IMR-90 (cell line): ENCODE measurements around the gene OAS3. TPM values are rescaled to one million over a fixed set of nuclear protein-coding genes. Genes with fewer than 3 reads are reported as not detected.

Experiments
- ATAC-seq: fragments of 200-7000 bp; cut with Tn5 transposase; 2 replicates; pipeline ENCODE4 v1.9.1; 2020; ENCODE audit warnings: low read depth, mild to moderate bottlenecking, moderate library complexity
- BruUV-seq: library from RNA; stranded (reverse); fragments of 400-500 nt; replicated peaks from 2 replicates; lab custom pipeline; 2021; lab: Mats Ljungman, UMichigan
- CTCF ChIA-PET: fragments of 300-600 bp; formaldehyde crosslinking; extraction: SDS; loops from one replicate; lab custom pipeline; 2021; ENCODE audit warnings: antibody characterized with exemption; lab: Yijun Ruan, JAX
- POLR2A ChIA-PET: fragments of 300-600 bp; sonication (Branson Sonifier 250); formaldehyde crosslinking; loops from one replicate; lab custom pipeline; 2022; ENCODE audit warnings: antibody characterized with exemption; ENCODE audit not compliant: unreplicated experiment; lab: Charles Lee
- DNase-seq: peaks from one replicate; pipeline ENCODE4 v3.0.0; 2013
- H2AFZ ChIP-seq: replicated peaks from 2 replicates; pipeline ENCODE3; 2013; ENCODE audit warnings: low read length, mild to moderate bottlenecking; ENCODE audit not compliant: poor library complexity
- H2AK5ac ChIP-seq: 2 replicates; pipeline ENCODE4 v1.6.1; 2013; ENCODE audit warnings: low read depth, low read length, inconsistent platforms
- H2AK9ac ChIP-seq: replicated peaks from 2 replicates; pipeline ENCODE3; 2013; ENCODE audit warnings: mild to moderate bottlenecking, low read depth, low read length, moderate library complexity; ENCODE audit not compliant: poor library complexity
- H2BK120ac ChIP-seq: 2 replicates; pipeline ENCODE4 v1.6.1; 2013; ENCODE audit warnings: low read depth, low read length, inconsistent platforms
- H2BK15ac ChIP-seq: 3 replicates; pipeline ENCODE4 v1.6.1; 2013; ENCODE audit warnings: low read depth, low read length, inconsistent platforms
- H2BK20ac ChIP-seq: 2 replicates; pipeline ENCODE4 v1.6.1; 2013; ENCODE audit warnings: low read depth, mild to moderate bottlenecking, inconsistent platforms, low read length, moderate library complexity
- H2BK5ac ChIP-seq: 2 replicates; pipeline ENCODE4 v1.6.1; 2013; ENCODE audit warnings: mild to moderate bottlenecking, low read depth, low read length, inconsistent platforms; ENCODE audit not compliant: poor library complexity, severe bottlenecking
- H3K14ac ChIP-seq: replicated peaks from 2 replicates; pipeline ENCODE4 v1.6.1; 2013; ENCODE audit warnings: low read depth, low read length, inconsistent platforms
- H3K18ac ChIP-seq: 2 replicates; pipeline ENCODE4 v1.6.1; 2013; ENCODE audit warnings: low read depth, low read length, control low read depth
- H3K23ac ChIP-seq: 2 replicates; pipeline ENCODE4 v1.6.1; 2013; ENCODE audit warnings: low read depth, low read length, inconsistent platforms
- H3K27ac ChIP-seq: 2 replicates; pipeline ENCODE4 v1.5.1; 2013; ENCODE audit warnings: mild to moderate bottlenecking, control low read depth, low read length; ENCODE audit not compliant: insufficient read depth
- H3K27me3 ChIP-seq: 2 replicates; pipeline ENCODE4 v1.6.1; 2013; ENCODE audit warnings: low read length; ENCODE audit not compliant: control insufficient read depth, insufficient read depth
- H3K36me3 ChIP-seq: 2 replicates; pipeline ENCODE4 v1.6.1; 2013; ENCODE audit warnings: low read length, mixed read lengths; ENCODE audit not compliant: control insufficient read depth, insufficient read depth
- H3K4ac ChIP-seq: 2 replicates; pipeline ENCODE4 v1.6.1; 2013; ENCODE audit warnings: low read depth, low read length, inconsistent platforms
- H3K4me1 ChIP-seq: 2 replicates; pipeline ENCODE4 v1.6.1; 2013; ENCODE audit warnings: low read length, mixed read lengths; ENCODE audit not compliant: control insufficient read depth, insufficient read depth
- H3K4me2 ChIP-seq: 2 replicates; pipeline ENCODE4 v1.6.1; 2013; ENCODE audit warnings: low read depth, mild to moderate bottlenecking, control low read depth, low read length, moderate library complexity
- H3K4me3 ChIP-seq: 2 replicates; pipeline ENCODE4 v1.5.1; 2013; ENCODE audit warnings: low read depth, mild to moderate bottlenecking, control low read depth, low read length, moderate library complexity; ENCODE audit not compliant: insufficient read depth
- H3K56ac ChIP-seq: 2 replicates; pipeline ENCODE4 v1.6.1; 2013; ENCODE audit warnings: low read length, inconsistent platforms; ENCODE audit not compliant: insufficient read depth; ENCODE audit errors: extremely low read depth
- H3K79me1 ChIP-seq, 2 experiments: 2 replicates each; pipeline ENCODE4 v1.6.1; 2013; ENCODE audit warnings: low read length in 2 of 2, inconsistent platforms in 1 of 2, low read depth in 1 of 2
- H3K9ac ChIP-seq: 2 replicates; pipeline ENCODE4 v1.6.1; 2013; ENCODE audit warnings: low read depth, low read length, control low read depth
- H3K9me1 ChIP-seq: 2 replicates; pipeline ENCODE4 v1.6.1; 2013; ENCODE audit warnings: low read length, inconsistent platforms; ENCODE audit not compliant: insufficient read depth
- H3K9me3 ChIP-seq: 2 replicates; pipeline ENCODE4 v1.6.1; 2013; ENCODE audit warnings: low read length; ENCODE audit not compliant: control insufficient read depth, insufficient read depth
- H4K20me1 ChIP-seq: 2 replicates; pipeline ENCODE4 v1.6.1; 2013; ENCODE audit warnings: low read length, inconsistent platforms; ENCODE audit not compliant: insufficient read depth
- H4K5ac ChIP-seq: 2 replicates; pipeline ENCODE4 v1.6.1; 2013; ENCODE audit warnings: mild to moderate bottlenecking, low read depth, low read length, control low read depth
- H4K8ac ChIP-seq, 2 experiments: 2 replicates each; pipeline ENCODE4 v1.6.1; 2013; ENCODE audit warnings: low read depth in 2 of 2, low read length in 2 of 2, control low read depth in 1 of 2, inconsistent platforms in 1 of 2
- H4K91ac ChIP-seq: 2 replicates; pipeline ENCODE4 v1.6.1; 2013; ENCODE audit warnings: low read depth, low read length, inconsistent platforms; ENCODE audit not compliant: insufficient read depth
- RCOR1 ChIP-seq: IDR thresholded peaks from 2 replicates; pipeline ENCODE4 v1.6.1; 2012; ENCODE audit warnings: mild to moderate bottlenecking, low read length, improper control_type of control experiment; ENCODE audit not compliant: insufficient replicate concordance
- WGBS, 2 experiments: methylation state at CpG; one replicate each; pipeline versions ENCODE4 v1.1.5 to v1.1.7; 2013; ENCODE audit warnings: missing lambda C conversion rate in 2 of 2; ENCODE audit not compliant: insufficient read length in 1 of 2; ENCODE audit errors: extremely low coverage in 2 of 2; 5-methylcytosine and 5-hydroxymethylcytosine counted together
- dilution Hi-C: fragments of 300-500 bp; cut with HindIII; formaldehyde crosslinking; loops from one replicate; pipeline ENCODE4 v1.14.3; 2018; ENCODE audit warnings: low sequenced_read_pairs; ENCODE audit not compliant: unreplicated experiment
- in situ Hi-C: fragments of 300-500 bp; cut with MboI; formaldehyde crosslinking; loops from 3 replicates; pipeline ENCODE4 v1.14.3; 2019; ENCODE audit warnings: low sequenced_read_pairs, inconsistent platforms, mixed read lengths
- intact Hi-C: fragments of 100-400 bp; cut with micrococcal nuclease; formaldehyde crosslinking; loops from 2 replicates; pipeline ENCODE4 v1.10.0; 2022
- polyA plus RNA-seq, 3 experiments: library from polyadenylated mRNA; depleted of rRNA; stranded (reverse); fragments of >200 nt; gene quantifications; 2 replicates each; pipeline ENCODE4 v1.2.3, GENCODE V29; 2012; ENCODE audit warnings: low replicate concordance in 1 of 3
- total RNA-seq: library from RNA; depleted of rRNA; stranded (reverse); fragments of >200 nt; gene quantifications from 2 replicates; pipeline ENCODE4 v1.2.3, GENCODE V29; 2012

The OAS3 gene
- total and polyA plus RNA-seq, 2 of the 4 experiments (the other 2 are of a cell fraction), result 4.1 to 7.8 TPM

DNA sequence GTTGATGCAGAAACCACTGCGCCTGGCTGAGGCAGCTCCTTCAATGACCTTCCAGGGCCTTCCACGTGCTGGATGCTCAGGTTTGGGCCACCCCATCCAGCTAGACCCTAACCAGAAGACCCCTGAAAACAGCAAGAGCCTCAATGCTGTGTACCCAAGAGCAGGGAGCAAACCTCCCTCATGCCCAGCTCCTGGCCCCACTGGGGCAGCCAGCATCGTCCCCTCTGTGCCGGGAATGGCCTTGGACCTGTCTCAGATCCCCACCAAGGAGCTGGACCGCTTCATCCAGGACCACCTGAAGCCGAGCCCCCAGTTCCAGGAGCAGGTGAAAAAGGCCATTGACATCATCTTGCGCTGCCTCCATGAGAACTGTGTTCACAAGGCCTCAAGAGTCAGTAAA, 10.5 kb downstream of the OAS3 start:
- WGBS, 2 experiments, result 100% methylated on average over 2 of the region's 7 CpGs; no CpG with 5 or more reads in 1 of the 2 experiments
- Histone ChIP-seq H3K23ac (no peak overlapping the region), H4K8ac (no peak overlapping the region), H3K18ac (no peak overlapping the region), H2BK120ac (no peak overlapping the region), H2BK20ac (no peak overlapping the region), H2BK15ac (no peak overlapping the region), H3K9ac (no peak overlapping the region), H3K9me3 (no peaks in the 10 kb centered on the region), H3K36me3 (no peaks in the 10 kb centered on the region), H3K4me2 (no peak overlapping the region), H3K79me1 (no peaks in the 10 kb centered on the region), H3K27ac (no peak overlapping the region), H2BK5ac (no peak overlapping the region), H4K91ac (no peak overlapping the region), H3K9me1 (no peaks in the 10 kb centered on the region), H3K14ac (no peak overlapping the region), H4K5ac (no peak overlapping the region), H3K56ac (no peak overlapping the region), H2AFZ (no peak overlapping the region), H3K4ac (no peak overlapping the region), H3K4me3 (no peak overlapping the region), H3K4me1 (no peaks in the 10 kb centered on the region), H2AK9ac (no peak overlapping the region), H2AK5ac (no peak overlapping the region), H4K20me1 (no peaks in the 10 kb centered on the region), H3K27me3 (no peaks in the 10 kb centered on the region)
- no peak for TF ChIP-seq RCOR1
- no peak for DNase-seq
- in situ Hi-C loops (no loop called here), dilution Hi-C loops (no loop called here), intact Hi-C loops (no loop called here)
- ATAC-seq, result no peak
- ChIA-PET POLR2A (no interaction called here), CTCF (interaction anchor here (1.2 kb wide), 1 partner anchor 9 kb away, joined by 3 read pairs; no protein-coding TSS in a partner anchor)
- BruUV-seq, result no TSS peak
